Measurements from ENCODE around the gene FOXJ1.

The FOXJ1 gene

DNA sequence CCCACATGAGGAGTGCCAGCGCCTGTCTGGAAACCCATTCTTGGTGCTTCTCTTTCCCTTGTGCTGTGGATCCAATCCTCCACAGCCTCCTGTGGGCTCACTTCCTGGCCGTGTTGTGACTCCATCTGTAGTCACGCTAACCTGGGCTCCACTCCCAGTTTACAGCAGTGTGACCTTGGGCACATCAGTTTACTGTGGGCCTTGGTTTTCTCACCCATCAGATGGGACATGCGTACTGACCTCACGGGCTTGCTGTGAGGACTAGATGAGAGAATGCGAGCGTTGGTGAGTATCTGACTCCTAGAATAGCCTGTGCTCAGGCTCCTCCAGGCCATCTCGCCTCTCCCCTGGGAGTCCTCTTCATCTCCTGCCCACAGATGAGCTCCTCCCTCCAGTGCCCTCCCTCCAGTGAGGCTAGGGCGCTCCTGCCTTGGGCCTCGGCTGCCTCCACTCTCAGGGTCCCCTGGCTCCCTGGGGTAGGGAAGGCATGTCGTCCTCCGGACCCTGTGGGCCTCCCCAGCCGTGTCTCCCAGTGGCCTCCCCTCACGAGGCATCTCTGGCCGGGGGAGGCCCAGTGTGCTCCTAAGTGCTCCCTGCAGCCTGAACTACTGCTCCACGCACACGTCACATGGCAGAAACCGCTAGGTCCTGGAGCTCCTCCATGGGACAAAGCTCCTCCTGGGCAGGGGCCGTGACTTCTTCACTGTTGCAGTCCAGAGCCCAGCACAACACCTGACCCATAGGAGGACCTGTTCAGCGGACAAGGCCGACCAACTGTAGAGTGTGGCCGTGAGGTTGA lies 5.2 kb upstream of the FOXJ1 start:
- Histone ChIP-seq H3K4me2 (peak overlapping the region; percentile 95 to 99 (median 98)), H3K9me3 (replicated peaks in 1 of 11) (no peaks in the 10 kb centered on the region), H3K27me3 (peaks cover 4 to 16% (median 9%) of the 10 kb centered on the region in 11 experiments; a peak in 15 of 22 replicates), H3K4me1 (peaks cover 56 to 92% (median 73%) of the 10 kb centered on the region in 10 experiments), H3K36me3 (no peaks in the 10 kb centered on the region), H3K4me3 (peak overlapping the region in 8 of 10 experiments; percentile 33 to 61 (median 46); a peak in 14 of 20 replicates), H3K9ac (peak overlapping the region in 9 of 11 experiments; percentile 36 to 71 (median 66); a peak in 17 of 22 replicates), H3K27ac (peak overlapping the region; percentile 15 to 83 (median 75); a peak in 21 of 22 replicates), H4K20me1 (no peaks in the 10 kb centered on the region)
- no peak for TF ChIP-seq Cebpa-rat (IDR thresholded peaks at IDR 0.05)

DNA sequence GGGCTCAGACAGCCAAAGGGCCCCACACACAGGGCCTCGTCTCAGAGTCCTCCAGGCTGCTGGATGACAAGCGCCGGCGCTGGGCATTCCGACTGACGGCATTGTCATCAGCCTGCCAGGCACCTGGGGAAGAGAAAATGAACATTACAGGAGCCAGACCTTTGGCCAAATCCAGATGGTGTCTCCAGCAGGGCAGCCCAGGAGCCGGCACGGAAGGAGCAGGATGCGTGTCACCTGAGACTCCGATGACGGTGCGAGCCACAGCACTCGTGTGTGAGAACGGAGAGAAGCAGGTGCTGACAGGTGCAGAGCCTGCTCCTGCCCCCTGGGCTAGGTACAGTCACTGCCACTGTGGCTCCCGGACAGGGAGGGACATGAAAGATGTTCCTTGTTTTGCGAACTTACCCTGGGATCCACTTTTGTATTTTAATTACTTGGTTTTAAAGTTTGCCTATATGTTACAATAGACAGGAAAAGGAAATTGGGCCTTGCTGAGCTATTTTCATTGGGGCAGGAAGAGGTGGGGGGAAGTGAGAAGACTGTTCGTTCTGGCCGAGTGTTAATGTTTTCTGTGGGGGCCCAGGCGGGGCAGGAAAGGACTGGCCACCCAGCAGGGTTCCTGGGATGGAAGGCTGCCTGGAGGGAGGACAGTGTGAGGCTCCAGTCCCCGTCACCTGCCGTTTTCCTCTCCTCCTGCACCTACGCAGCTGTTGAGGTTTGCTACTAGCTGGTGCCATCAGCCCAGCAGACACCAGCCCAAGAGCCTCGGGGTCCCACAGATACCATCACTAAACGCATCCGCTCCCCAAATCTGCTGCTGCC lies 4.4 kb upstream of the FOXJ1 start:
- Histone ChIP-seq H3K9me3 (replicated peaks in 1 of 11) (no peaks in the 10 kb centered on the region), H3K27me3 (peaks cover 12 to 22% (median 17%) of the 10 kb centered on the region in 11 experiments), H3K4me3 (peak overlapping the region in 8 of 10 experiments; percentile 33 to 61 (median 46); a peak in 15 of 20 replicates), H3K36me3 (no peaks in the 10 kb centered on the region), H3K4me1 (peaks cover 60 to 92% (median 78%) of the 10 kb centered on the region in 10 experiments), H4K20me1 (no peaks in the 10 kb centered on the region), H3K9ac (peak overlapping the region in 10 of 11 experiments; percentile 13 to 71 (median 66); a peak in 18 of 22 replicates), H3K4me2 (peak overlapping the region; percentile 95 to 99 (median 98)), H3K27ac (peak overlapping the region; percentile 15 to 83 (median 75); a peak in 21 of 22 replicates)
- no peak for TF ChIP-seq Cebpa-rat (IDR thresholded peaks at IDR 0.05)

DNA sequence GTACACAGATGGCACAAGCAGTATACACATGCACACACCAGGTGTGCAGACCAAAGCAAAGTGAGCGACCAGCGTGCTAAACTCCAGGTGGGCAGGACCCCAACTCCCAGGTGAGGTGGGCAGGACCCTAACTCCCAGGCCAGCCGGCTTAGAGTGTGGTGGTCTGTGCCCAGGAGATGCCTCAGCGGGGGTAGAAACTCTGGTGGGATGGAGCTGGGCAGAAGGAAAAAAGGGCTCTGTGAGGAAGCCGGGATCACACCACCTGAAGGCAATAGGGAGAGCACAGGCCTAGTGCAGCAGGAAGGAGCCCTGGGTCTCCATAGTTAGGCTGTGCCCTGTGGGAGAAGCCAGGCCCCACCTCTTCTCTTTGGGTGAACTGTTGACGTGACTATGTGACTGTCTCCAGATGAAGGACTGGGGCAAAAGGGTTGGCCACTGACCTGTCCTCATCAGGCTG lies 1.6 kb upstream of the FOXJ1 start:
- Histone ChIP-seq H3K4me3 (no peak overlapping the region), H3K36me3 (no peaks in the 10 kb centered on the region), H4K20me1 (no peaks in the 10 kb centered on the region), H3K27me3 (peaks cover 29 to 45% (median 39%) of the 10 kb centered on the region in 11 experiments), H3K9me3 (replicated peaks in 1 of 11) (no peaks in the 10 kb centered on the region), H3K9ac (peak overlapping the region in 2 of 11 experiments; percentile 10 to 69; a peak in 3 of 22 replicates), H3K4me1 (peaks cover 63 to 85% (median 79%) of the 10 kb centered on the region in 10 experiments), H3K4me2 (peak overlapping the region; percentile 95 to 99 (median 98)), H3K27ac (peak overlapping the region in 1 of 11 experiments; percentile 14; a peak in 1 of 22 replicates)
- TF ChIP-seq Cebpa-rat (IDR thresholded peaks at IDR 0.05), result no peak

DNA sequence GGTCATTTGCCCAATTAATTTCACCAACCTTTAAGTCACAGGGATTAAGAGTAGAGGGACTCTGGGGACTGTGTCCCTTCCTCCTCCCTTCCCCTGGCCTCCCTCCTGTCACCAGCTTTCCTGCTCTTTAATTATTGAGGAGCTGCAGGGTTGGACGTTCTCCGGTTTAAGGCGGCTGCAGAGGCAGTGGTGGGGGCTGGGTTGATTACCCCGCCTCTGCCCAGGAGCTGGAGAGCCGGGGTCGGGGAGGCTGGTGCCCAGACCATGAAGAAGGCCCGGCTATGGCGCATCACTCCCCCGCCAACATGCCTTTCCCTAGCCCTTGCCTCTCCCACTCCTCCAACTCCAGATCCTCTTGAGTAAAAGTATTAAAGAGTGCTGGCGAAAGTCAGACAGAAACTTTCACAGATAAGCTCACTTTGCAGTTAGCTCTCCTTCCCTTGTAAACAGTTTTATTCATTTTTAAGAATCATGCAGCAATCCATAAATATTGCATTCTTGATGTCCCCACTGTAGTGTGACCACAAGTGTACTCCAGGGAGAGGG lies 1.1 kb upstream of the FOXJ1 start:
- H3K27me3 ChIP-seq, result peaks cover 29 to 50% (median 39%) of the 10 kb centered on the region in 11 experiments

GRCh38 chr17:76140661-76141211 lies 309 bp downstream of the FOXJ1 start:
- Histone ChIP-seq H3K27ac (peak overlapping the region in 1 of 11 experiments; percentile 46; a peak in 1 of 22 replicates), H3K9ac (peak overlapping the region in 2 of 11 experiments; percentile 58 to 60; a peak in 2 of 22 replicates), H3K4me1 (peaks cover 59 to 85% (median 81%) of the 10 kb centered on the region in 10 experiments), H3K27me3 (peaks cover 29 to 60% (median 39%) of the 10 kb centered on the region in 11 experiments), H3K4me3 (peak overlapping the region; percentile 52 to 71 (median 58); a peak in 18 of 20 replicates), H3K9me3 (replicated peaks in 1 of 11) (no peaks in the 10 kb centered on the region), H3K4me2 (peak overlapping the region; percentile 95 to 99 (median 98)), H3K36me3 (no peaks in the 10 kb centered on the region), H4K20me1 (no peaks in the 10 kb centered on the region)
- TF ChIP-seq Cebpa-rat (IDR thresholded peaks at IDR 0.05), result no peak

More for the DNA sequence above, 1.1 kb upstream of the FOXJ1 start:
- no peaks in the 10 kb centered on the region for H3K36me3 ChIP-seq
- no peaks in the 10 kb centered on the region for H3K9me3 ChIP-seq (replicated peaks in 1 of 11)
- H3K4me3 ChIP-seq, result peak overlapping the region in 1 of 10 experiments; percentile 58; a peak in 1 of 20 replicates
- TF ChIP-seq Cebpa-rat (IDR thresholded peaks at IDR 0.05), result no peak
- peaks cover 68 to 85% (median 81%) of the 10 kb centered on the region in 10 experiments for H3K4me1 ChIP-seq
- H3K27ac ChIP-seq, result peak overlapping the region in 1 of 11 experiments; percentile 32; a peak in 1 of 22 replicates
- peak overlapping the region in 4 of 11 experiments; percentile 10 to 75 (median 68); a peak in 5 of 22 replicates for H3K9ac ChIP-seq
- peak overlapping the region; percentile 95 to 99 (median 98) for H3K4me2 ChIP-seq
- no peaks in the 10 kb centered on the region for H4K20me1 ChIP-seq

DNA sequence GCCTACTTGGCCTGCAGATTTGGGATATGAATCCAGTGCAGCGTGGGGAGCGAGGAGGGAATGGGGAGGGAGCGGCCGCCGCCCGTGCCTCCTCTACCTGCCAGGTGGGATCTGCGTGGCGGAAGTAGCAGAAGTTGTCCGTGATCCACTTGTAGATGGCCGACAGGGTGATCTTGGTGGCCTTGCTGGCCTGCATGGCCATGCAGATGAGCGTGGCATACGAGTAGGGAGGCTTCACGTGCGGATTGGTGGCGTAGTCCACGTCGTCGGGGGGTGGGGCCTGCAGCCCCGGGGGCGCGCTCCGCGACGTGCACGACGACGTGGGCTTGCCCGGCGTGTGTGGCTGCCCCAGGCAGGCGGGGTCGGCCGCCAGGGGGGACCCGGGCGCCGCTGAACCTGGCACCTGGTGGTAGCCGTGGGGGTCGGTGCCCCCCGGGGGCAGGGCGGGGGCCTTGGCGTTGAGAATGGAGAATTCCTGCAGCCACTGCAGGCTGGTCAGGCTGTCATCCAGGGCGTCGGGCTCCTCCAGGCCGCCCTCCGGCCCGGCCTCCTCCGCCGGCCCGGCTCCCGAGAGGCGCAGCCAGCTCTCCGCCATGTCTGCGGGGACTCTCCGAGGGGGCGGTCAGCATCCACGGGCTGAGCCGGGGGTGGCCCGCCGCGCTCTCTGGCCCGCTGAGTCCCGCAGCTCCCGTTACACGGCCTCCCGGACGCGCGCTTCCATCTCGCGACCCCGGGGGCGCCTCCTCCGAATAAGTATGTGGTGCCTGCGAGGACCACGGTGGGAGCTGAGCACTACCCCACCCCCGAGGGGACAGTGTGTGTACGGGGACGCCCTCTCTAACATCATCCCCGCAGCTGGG lies 1.0 kb downstream of the FOXJ1 start:
- Histone ChIP-seq H3K4me1 (peaks cover 52 to 85% (median 81%) of the 10 kb centered on the region in 10 experiments), H3K9me3 (replicated peaks in 1 of 11) (no peaks in the 10 kb centered on the region), H3K27ac (no peak overlapping the region), H3K4me3 (no peak overlapping the region), H3K36me3 (no peaks in the 10 kb centered on the region), H3K4me2 (peak overlapping the region in 7 of 11 experiments; percentile 98 to 99 (median 99); a peak in 9 of 22 replicates), H4K20me1 (no peaks in the 10 kb centered on the region), H3K9ac (no peak overlapping the region), H3K27me3 (peaks cover 29 to 60% (median 39%) of the 10 kb centered on the region in 11 experiments)
- TF ChIP-seq Cebpa-rat (IDR thresholded peaks at IDR 0.05), result no peak

DNA sequence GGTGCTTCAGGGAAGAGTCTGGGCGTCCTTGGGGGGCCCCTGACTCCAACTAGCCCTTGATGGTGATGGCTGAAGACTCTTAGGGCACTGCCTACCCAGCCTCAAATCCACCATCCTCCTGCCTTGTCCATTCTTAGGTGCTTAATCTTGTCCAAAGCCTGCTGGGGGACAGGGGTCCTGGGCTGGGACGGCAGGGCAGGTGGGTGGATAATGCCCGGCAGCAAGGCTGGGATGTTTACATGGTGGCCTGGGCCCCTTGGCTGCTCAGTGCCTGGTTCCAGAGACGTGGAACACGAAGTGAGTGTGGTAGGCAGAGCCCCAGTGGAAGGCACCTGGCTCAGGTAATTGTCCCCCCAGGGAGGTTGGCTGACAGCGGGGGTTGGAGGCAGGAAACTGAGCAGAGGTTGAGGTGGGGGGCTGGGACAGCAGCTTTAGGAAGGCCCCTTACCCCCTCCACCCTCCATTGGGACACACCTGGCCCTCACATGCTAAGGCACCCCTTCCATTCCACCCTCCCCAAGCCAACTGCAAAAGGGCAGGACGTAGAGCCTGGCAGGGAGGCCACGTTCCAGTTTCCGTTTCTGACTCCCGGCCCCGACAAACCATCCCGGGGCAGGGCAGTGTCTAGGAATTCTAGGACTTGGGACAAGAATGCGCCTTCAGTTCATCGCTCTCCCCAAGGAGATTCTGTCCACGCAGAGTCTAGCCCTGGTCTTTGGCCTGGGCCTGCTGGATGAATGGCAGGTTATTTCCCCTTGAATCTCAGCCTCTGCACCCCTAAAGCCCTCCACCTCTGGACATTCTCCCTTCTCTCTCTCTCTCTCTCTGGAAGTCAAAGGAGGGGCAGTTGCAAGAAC lies 1.9 kb downstream of the FOXJ1 start:
- peaks cover 29 to 60% (median 39%) of the 10 kb centered on the region in 11 experiments for H3K27me3 ChIP-seq
- H3K4me2 ChIP-seq, result peak overlapping the region in 1 of 11 experiments; percentile 97; a peak in 2 of 22 replicates
- H3K4me1 ChIP-seq, result peaks cover 43 to 85% (median 78%) of the 10 kb centered on the region in 10 experiments
- no peak overlapping the region for H3K27ac ChIP-seq
- no peak overlapping the region for H3K9ac ChIP-seq
- no peak for TF ChIP-seq Cebpa-rat (IDR thresholded peaks at IDR 0.05)
- no peak overlapping the region for H3K4me3 ChIP-seq
- H3K9me3 ChIP-seq (replicated peaks in 1 of 11), result no peaks in the 10 kb centered on the region
- H3K36me3 ChIP-seq, result no peaks in the 10 kb centered on the region
- H4K20me1 ChIP-seq, result no peaks in the 10 kb centered on the region
